DMS114 treated with DMSO at 0.1 percent for 48 hours (cell line): Measurements from ENCODE around the gene OR1Q1.
"Not testable (repeated sequence)": the region's sequence is repeated elsewhere in the genome, so short reads cannot be mapped to it uniquely, and the experiment has no call there.

Source experiments
- DNase-seq: peaks from one replicate; lab custom pipeline; 2025; ENCODE audit not compliant: unreplicated experiment; lab: John Stamatoyannopoulos, UW

Gene OR1Q1, protein sequence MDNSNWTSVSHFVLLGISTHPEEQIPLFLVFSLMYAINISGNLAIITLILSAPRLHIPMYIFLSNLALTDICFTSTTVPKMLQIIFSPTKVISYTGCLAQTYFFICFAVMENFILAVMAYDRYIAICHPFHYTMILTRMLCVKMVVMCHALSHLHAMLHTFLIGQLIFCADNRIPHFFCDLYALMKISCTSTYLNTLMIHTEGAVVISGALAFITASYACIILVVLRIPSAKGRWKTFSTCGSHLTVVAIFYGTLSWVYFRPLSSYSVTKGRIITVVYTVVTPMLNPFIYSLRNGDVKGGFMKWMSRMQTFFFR

DNA sequence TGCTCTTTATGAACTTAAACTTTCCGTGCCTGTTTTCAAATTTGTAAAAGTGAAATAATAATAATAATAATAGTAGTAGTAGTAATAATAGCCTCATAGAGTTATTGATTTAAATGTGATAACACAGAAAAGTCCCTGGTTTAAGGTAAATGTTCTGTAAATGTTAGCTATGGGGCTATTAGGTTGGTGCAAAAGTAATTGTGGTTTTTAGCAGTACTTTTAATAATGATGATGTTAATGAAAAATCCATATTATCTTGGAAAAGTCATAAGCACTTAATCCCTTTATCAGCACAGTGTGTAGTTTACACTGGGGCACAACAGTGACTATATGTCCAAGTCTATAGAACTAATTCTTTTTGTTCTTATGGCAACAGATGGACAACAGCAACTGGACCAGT lies at the start of gene OR1Q1:
Gene OR1Q1 (plus strand): TSS at position 377 of the 400 bp plus-strand sequence. CDS start 0 bp downstream, at position 377.
- no peak for DNase-seq

DNA sequence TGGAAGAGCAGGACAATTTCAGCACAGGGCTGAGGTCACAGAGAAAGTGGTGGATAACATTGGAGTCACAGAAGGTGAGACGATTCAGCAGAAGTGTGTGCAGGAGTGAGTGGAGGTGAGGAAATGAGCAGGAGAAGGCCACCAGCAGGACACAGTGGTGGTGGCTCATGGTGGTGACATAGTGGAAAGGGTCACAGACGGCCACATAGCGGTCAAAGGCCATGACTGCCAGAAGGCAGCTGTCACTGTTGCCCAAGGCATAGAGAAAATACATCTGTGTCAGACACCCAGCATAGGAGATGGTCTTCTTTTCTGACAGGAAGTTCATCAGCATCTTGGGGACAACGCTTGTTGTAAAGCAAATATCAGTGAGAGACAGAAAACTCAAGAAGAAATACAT lies 46.6 kb upstream of the OR1Q1 start:
- DNase-seq = no peak

DNA sequence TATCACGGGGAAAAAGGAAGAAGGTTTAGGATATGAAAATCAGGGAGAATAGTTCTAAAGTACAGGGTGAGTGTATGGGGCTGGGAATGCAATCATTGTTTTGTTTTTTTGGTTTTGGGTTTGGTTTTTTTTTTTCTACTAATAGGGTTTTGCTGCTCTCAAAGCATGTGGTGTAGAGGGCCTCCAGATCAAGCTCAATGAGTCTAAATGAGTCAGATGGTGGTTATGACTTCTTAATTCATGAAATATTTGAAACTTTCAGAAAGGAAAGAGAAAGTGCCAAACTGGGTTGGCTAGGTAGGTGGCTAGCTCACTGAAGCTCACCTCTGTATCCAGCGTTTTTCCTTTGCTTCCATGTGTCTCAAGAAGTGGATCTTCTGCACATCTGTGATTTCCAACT lies 42.1 kb upstream of the OR1Q1 start:
- no peak for DNase-seq

DNA sequence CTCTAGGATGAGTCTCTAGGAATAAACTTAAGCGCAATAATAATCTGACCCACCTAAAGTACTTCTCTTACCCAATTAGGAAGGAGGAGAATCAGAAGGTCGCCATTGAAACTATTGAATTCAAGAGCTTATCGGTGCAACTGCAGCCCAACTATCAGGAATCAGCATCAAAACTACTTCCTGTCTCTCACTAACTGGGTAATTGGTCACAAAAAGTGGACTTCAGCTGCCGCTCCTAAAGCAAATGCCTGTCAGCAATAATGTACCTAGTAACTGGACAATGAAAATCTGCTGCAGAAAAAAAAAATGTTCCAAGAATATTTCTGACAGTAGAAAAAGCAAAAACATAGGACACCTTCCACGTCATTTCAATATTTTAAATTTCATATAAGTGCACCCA lies 34.7 kb upstream of the OR1Q1 start:
- no peak for DNase-seq

DNA sequence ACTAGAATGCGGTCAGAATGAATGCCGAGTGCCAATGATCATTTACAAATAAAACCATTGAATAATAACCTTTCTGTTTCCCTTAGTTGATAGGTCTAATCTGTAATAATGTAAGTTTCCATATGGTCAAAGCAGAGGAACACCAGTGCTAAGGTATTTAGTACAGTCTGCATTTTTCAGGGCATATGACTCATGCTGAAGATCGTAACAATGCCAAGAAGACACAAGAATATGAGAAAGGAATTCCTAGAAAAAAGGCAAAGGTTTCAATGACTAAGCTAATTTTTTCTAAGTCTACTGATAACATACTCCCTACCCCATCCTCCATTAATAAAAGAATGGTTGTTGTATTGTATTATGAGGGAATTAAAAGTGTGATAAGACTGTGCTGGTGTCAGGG lies 34.2 kb upstream of the OR1Q1 start:
- no peak for DNase-seq

DNA sequence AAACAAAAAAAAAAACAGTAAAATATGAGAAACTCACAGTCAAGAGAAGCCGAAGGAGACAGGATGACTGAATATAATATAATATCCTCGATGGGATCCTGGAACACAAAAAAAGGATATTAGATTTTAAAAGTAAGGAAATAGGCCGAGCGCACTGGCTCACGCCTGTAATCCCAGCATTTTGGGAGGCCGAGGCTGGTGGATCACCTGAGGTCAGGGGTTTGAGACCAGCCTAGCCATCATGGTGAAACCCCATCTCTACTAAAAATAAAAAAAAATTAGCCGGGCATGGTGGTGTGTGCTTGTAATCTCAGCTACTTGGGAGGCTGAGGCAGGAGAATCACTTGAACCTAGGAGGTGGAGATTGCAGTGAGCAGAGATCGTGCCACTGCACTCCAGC lies 31.3 kb upstream of the OR1Q1 start, which contains the start of gene OR1L8:
Gene OR1L8 (minus strand): TSS at position 101 of the 400 bp plus-strand sequence. CDS start 14,907 bp downstream, outside the sequence.
- not testable (repeated sequence) for DNase-seq

DNA sequence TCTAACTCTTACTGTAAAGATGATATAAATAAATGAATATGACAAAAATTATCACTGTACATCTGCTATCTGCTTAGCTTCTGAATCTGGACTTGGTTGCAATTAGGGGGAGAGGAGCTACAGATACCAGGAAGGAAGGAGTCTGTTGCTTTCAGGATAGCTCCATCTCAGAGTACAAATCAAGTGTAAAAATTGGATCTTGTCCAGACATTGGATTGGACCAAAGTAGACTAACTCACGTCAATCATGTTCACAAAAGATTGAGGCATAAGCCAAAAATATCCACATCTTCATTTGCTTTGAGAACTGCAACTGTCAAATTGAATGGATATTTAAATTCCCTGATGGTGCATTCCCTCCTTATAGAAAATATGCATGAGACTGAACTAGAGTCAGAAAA lies 8.8 kb upstream of the OR1Q1 start:
- DNase-seq = no peak

DNA sequence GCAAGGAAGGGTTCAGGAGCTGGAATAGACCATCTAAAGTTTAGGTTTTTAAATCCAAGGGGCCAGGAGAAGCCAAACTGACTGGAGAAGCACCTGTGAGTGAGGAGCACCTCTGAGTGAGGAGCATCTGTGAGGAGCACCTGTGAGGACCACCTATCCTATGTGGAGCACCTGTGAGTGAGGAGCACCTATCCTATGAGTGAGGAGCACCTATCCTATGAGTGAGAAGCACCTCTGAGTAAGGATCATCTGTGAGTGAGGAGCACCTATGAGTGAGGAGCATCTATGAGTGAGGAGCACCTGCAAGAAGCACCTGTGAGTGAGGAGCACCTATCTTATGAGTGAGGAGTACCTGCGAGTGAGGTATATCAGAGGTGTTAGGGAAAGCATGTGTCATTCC lies 8.0 kb upstream of the OR1Q1 start:
- no peak for DNase-seq

DNA sequence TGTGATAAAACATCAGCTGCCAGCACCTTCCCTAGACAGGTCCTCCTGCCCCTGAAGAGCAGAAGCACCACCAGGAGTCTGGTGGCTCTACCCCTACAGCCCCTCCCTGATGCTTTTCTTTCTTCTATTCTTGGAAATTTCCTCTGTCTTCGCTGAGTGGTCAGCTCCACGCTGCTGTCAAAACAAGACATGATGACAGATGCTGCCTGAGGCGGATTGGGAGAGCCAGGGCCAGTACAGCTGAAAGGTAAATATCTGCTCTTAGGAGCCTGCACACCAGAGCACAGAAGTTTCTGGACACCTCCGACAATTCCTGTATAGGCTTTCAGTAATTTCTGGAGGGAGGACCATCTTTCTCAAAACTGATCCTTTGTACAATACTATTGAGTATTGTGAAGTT lies 4.7 kb upstream of the OR1Q1 start:
- no peak for DNase-seq

DNA sequence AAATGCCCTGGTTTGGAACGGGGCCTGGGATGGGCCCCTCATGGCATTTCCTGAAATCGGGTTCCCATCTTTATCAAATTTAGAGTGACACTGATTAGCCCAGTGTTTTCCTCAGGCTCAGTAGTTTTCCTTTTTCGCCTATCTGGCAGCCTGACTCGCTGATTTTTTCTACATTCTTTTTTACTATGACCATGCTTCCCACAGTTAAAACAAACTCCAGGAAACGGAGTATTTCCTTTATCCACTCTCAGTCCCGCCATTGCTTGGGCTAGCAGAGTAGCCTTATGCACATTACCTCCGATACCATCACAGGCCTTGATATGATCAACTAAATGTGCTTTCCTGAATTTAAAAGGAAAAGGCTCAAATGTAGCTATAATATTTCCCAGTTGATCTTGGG lies 5.5 kb downstream of the OR1Q1 start:
- DNase-seq = no peak

DNA sequence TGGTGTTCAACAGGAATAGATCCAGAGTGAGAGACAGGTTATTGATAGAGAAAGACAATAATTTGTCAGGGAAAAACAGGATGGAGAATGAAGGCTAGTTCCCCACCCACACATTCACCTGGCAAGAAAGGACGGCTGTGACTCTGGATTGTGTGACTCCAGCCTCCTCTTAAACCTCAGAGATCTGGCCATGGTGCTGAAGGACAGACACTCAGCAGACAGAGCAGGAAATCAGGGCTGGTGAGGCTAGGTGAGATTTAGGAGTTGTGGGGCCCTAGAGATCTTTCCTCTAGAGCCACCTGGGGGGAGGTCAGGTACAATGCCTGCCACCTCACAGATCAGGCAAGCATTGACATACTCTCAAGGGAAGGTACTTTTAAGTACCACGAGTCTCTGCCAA lies 27.7 kb downstream of the OR1Q1 start:
- no peak for DNase-seq

DNA sequence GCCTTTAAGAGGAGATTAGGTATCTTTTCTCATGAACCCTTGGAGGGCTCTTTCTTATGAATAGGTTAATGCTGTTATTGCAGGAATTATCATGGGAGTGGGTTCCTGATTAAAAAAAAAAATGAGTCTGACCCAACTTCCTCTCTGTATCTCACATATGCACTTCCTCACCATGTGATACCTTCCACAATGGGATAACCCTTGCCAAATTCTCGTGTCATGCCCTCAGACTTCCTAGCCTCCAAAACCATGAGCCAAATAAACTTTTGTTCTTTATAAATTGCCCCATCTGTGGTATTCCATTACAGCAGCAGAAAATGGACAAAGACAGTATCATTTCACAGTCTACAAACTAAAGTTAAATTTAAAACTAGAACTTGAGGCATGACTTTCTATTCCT lies 41.8 kb downstream of the OR1Q1 start:
- no peak for DNase-seq

DNA sequence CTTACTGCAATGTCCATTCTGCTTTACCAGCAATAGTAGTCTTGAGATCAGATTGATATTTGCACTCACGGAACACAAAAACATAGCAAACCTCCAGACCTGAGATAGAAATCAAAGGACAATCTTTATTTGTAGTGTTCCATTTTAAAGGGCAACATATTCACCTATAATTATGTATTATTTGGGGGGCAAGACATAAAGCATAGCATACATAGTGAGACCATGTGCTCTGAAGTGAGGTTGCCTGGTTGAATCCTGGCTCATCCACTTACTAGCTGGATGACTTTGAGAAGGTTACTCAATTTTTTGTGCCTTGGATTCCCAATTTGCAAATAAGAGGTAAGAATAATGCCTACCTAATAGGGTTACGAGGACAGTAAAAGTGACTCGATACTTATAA lies 43.0 kb downstream of the OR1Q1 start, which contains the start of gene OR1B1:
Gene OR1B1 (minus strand): TSS at position 101 of the 400 bp plus-strand sequence.
- DNase-seq = no peak

DNA sequence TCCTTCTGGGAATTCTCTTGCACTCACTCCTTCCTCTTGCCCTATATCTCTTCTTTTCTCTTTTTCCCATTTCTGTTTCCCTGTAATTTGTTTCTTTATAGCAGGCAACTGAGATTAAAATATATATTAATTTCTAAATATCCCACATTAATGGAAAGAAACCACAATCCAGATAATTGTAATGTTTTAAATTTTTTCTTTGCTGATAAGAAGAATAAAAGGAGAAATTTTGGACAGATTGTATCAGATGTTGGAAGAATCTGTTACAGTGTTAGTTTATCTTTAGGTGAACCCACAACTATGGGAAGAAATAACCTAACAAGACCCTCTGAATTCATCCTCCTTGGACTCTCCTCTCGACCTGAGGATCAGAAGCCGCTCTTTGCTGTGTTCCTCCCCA lies 46.9 kb downstream of the OR1Q1 start, which contains the start of gene OR1L1:
Gene OR1L1 (plus strand): TSS at position 301 of the 400 bp plus-strand sequence. CDS start 0 bp downstream, at position 301.
- DNase-seq = no peak
